GM19397 (cell line): ENCODE measurements around the gene LSP1.

Experiments
- ATAC-seq: cut with Tn5 transposase; IDR thresholded peaks from one replicate; pipeline ENCODE4 v1.9.1; 2021; ENCODE audit warnings: mild to moderate bottlenecking, moderate library complexity; ENCODE audit not compliant: unreplicated experiment

The LSP1 gene

DNA sequence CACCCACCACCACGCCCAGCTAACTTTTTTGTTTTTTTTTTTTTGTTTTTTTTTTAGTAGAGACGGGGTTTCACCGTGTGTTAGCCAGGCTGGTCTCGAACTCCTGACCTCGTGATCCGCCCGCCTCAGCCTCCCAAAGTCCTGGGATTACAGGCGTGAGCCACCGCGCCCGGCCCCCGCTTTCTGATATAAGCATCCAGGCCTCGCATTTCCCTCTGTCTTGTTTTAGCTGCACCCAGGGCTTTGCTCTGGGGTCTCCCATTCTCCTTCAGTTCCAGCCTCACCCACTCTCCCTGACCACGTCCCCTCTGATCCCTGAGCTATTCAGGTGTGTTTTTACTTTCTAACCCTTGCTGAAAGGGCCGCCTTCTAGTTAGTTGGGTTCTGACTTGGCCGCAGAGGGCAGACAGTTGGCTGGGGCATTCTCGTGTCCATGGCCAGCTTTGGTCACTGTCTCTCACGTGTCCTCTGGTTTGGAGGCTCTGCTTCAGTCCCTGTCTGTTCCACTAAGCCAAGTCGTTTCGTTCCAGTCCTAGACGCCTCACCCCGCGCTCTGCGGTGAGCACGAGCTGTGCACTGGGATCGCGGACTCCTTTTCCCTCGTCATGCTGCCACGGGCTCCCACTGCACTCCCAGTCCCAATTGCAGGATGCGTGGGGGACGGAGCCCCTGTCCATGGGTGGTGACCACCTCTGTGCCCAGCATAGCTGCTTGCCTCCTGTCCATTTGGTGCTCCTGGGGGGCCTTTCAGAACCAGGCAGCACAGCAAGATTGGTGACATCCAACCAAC lies 60.6 kb downstream of the LSP1 start:
- ATAC-seq = no peak

DNA sequence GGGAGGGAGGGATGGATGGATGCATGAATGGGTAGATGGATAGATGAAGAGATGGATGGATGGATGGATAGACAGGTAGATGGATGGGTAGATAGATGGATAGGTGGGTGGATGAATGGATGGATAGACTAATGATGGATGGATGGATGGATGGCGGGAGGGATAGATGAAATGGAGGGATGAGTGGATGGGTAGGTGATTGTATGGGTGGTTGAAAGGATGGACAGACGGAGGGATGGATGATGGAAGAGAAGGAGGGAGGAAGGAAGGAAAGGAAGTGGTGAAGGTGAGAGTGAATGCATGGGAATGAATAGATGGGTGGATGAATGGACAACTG lies 62.9 kb downstream of the LSP1 start:
- ATAC-seq = no peak

DNA sequence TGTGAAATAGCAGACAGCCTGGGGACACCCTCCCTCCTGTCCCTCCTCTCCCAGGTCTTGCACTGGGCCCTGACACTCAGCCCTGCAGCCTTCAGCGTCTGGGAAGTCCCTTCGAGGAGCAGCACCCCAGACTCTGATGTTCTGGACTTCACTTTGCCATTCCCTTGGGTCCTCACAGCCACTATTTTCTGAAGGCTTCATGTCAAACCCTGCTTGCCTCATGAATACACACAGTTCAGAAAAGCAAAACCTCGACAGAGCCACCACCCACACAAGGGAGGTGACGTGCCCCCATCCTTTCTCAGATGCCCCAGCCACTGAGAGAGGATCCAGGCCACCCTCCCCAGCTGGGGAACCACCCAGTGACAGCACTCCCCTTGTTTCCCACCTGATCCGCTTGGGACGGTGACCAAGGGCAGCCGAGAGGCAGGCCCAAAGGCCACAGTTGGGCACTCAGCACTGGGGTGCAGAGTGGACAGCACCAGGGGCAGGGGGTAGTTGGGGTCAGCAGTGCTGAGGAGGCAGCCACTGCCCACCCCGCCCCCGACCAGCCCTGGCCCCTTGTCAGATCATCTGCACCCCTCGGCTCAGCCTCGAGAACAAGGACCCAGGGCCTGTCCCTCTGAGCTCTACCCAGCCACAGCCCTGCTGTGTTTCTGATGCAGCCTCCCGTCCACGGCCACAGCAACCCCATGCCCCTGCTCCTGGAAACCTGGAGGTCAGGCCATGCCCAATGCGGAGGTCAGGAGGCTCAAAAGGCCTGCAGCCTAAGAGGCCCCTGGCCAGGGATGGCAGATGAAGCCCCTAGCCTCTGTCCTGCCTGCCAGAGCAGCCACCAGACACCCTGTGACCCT lies 63.5 kb downstream of the LSP1 start:
- no peak for ATAC-seq

- ATAC-seq = no peak
These were observed 64.2 kb downstream of the LSP1 start for GRCh38 chr11:1916986-1917522.

- ATAC-seq = no peak
These were observed 64.9 kb downstream of the LSP1 start for GRCh38 chr11:1917523-1918435.

DNA sequence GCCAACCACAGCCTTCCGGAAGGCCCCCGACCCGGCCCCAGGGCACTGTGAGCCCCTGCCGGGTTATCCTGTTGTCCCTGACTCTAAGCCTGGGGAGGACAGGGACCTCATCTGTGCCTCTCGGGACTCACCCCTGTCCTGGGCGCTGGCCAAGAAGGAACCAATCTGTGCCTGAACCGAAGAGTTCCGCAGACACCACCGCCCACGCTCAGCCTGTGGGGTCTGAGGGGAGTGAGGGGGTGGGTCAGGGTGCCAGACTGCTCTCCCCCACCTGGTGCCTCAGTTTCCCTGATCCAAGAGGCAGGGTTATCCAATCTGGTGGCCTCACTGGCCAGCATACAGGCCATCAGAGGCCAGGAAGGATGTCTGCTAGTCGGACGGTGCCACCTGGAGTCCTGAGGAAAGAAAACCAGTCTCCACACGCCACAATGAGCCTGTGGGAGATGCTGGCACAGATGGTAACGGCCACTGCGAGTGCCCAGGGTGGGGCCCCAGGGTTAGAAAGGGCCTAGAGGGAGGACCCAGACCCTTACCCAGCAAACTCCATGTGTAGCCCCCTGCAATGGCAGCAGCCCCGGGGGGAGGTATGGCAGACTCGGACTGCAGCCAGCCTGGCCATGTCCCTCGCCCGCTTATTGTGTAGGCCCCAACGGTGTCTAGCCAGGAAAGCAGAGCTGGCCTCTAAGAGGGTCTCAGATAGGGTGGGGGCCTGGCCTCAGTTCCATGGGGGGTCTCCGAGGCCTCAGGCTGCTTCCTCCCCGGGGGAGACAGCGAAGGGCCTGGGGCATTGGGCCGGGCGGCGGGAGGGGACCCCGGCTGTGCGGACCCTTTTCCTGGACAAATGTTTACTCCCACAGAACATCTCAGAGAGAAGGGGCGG lies 65.8 kb downstream of the LSP1 start:
- no peak for ATAC-seq

DNA sequence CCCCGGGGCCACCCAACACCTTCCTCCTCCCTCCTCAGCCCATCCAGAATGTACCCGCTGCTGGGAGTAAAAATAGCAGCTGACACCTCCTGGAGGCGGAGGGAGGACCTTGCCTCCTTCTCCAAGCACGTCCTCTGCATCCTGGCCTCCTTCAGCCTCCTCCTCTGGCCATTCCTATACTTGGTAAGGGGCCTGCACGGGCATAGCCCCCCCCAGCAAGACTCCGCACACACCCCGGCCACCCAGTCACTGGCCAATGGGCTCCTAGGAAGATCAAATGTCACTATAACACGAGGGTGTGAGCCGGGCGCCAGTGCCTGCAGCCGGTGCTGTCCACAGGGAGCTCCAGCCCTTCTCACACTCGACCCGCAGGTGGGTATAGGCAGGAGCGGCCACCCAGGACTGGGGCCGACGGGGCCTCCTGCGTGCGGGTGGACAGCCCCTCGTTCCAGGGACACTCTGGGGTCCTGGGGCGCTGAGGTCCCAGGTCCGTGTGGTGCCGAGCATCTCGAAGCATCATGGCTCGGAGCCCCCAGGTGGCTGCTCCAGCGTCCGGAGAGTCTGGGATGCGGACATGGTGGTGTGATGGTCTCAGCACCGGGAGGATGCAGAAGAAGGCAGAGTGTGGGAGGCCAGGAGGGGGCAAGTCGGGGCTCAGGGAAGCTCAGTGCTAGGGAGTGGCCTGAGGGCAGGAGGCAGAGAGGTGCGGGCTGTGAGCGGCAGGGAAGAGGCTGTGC lies 66.7 kb downstream of the LSP1 start, which contains the start of gene TNNT3:
TSS of gene TNNT3 (plus strand) at position 313 of the 737 bp plus-strand sequence. CDS start 3,172 bp downstream, outside the sequence.
- no peak for ATAC-seq

- no peak for ATAC-seq
These were observed 67.4 kb downstream of the LSP1 start for GRCh38 chr11:1920128-1920908.

DNA sequence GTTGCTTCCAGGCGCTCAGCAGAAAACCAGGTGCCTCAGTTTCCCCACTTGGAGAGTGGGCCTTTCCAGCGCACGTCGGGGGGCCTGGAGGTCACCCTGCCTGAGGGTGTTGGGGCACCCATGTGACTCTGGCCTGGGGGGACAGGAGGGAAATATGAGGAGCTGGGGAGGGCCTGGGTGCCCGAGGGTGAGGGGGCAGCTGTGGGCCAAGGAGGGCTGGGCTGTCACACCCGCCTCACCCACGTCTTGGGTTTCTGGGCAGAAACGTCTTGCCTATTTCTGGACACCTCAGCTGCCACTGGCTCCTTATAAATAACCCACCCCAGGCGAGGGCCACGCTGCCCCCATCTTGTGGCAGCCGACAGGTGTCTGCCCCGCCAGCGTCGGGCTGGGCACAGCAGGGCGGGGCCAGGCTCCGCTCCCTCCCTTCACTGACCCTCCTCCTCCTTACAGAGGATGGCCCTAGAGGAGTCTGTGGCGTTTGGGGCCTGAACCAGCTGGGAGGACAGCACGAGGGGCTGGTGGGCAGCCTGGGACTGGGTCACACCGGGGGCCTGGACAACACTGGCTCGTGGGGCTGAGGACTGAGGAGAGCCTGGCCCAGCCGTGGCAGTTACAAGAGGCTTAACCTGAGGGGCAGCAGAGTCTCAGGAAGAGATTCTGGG lies 68.2 kb downstream of the LSP1 start:
- no peak for ATAC-seq

- no peak for ATAC-seq
These were observed 68.8 kb downstream of the LSP1 start for GRCh38 chr11:1921574-1922141.

- ATAC-seq = no peak
These were observed 69.7 kb downstream of the LSP1 start for GRCh38 chr11:1922481-1923081.

- ATAC-seq = no peak
These were observed 70.5 kb downstream of the LSP1 start for GRCh38 chr11:1923201-1923956.

DNA sequence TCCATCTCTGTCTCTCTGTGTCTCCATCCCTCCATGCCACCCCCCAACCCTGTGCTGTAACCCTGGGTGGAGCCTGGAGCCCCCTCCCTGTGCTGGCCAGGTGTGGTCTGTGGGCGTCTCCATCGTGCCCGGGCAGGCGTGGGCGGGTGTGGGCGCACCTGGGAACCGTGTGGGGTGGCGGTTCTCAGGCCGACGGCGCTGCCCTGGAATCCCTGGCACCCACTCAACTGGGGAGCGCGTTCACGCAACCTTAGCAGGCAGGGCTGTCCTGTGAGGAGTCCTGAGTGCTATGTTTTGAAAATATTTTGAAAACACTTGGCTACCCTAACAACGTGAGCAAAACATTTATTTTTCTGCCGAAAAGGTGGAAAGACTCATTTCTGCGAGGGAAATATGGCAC lies 71.3 kb downstream of the LSP1 start:
- ATAC-seq = no peak

DNA sequence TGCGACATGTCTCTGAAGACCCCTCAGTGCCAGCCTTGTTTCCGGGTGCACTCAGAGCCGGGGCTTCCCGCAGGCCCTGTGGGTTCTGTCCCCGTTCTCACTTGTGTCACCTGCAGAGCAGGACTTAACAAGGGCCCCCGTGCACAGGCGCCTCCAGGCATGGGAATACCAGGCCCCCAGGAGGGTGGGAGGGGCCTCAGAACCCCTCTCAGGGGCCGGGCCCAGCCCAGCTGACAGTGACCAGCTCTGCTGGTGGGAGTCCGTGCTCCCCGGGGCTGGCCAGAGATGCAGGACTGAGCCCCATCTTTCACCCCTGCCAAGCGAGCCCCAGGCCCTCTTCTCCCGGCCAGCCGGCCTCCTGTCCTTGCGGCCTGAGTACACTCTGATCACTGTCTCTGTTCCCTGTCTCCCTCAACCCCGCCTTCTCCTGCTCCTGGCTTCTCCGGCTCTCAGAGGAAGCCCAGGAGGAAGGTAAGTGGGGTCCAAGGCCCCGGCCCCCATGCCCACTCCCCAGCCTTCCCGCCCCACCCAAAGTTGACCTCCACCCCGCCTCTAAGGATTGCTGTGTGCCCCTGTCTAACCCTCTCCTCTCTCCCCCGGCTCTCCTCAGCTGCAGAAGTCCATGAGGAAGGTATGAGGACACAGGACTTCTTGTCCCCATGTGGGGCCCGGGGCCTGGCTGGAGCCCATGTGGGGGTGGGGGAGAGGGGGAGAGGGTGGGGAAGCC lies 71.9 kb downstream of the LSP1 start:
- ATAC-seq = no peak

DNA sequence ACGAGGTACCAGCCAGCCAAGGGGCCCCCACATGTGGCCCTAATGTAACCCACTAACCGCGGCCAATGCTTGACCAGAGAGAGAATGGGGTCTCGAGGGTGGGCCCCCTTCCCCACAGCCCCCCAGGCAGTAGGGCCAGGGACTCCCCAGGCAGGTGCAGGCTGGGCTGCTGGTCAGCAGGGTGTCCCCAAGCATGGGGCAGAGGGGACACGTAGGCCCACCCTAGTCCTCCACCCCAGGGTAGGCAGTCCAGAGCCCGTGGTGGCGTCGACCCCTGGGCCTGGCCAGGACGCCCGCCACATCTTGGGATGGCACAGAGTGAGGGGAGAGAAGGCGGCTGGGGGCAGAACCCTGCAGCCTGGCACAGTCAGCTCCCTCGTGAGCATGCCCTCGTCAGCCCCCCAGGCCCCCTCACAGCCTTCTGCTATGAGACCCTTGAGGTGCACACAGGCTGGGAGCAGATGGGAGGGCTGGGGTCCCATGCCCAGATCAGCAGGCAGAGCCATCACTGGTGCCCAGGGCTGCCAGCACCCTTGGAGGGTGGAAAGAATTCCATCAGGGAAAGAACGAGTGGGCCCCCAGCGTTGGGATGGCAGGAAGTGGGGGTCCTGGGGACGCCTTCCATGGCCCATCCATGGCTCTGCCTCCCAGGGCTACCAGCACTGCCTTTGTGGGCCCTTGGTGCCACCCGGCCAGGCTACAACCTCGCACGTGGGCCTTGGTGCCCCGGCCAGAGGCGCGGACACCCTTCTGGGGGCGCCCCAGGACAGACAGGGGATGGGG lies 72.7 kb downstream of the LSP1 start:
- no peak for ATAC-seq
